Measurements from ENCODE around the gene PTPN5.
"Not testable (repeated sequence)": the region's sequence is repeated elsewhere in the genome, so short reads cannot be mapped to it uniquely, and the experiment has no call there.

The PTPN5 gene

DNA sequence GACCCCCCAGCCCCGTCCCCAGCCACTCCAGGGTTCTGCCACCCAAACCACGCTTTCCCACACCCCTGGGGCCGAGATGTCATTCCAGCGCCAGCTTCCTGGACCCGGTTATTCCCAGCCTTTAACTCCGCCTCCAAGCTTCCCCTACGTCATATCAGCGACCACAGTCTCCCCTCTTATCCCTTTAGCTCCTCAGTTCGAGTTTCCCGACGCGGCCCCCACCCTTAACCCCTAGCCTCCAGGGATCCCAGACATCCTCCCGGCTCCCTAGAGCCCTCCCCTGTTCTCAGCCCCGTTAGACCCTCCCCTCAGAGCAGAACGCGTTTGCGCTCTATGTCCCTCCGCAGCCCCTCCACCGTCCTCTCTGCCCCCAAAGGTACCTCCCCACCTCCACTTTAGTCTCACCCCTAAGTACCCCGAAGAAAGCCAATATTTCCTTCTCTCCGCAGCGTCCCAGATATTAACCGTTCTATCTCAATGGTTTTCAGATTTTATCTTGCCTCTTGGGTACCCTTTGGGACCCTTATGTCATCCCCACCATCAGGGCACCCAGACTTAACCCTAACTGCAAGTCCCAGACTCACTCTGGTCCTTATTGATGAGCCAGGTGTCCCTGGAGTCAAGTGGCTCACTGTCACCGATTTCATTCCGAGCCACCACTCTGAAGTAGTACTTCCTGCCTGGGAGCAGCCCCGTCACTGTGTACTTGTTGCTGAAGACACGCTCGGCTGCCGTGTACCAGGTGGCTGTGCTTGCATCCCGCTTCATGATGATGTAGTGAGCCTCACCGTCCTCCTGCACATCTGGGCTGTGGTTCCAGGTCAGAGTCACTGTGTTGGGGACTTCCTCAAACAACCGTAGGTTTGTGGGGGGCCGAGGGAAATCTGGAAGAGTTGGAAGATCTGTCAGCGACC lies 85.0 kb downstream of the PTPN5 start:
- no peak for DNase-seq

DNA sequence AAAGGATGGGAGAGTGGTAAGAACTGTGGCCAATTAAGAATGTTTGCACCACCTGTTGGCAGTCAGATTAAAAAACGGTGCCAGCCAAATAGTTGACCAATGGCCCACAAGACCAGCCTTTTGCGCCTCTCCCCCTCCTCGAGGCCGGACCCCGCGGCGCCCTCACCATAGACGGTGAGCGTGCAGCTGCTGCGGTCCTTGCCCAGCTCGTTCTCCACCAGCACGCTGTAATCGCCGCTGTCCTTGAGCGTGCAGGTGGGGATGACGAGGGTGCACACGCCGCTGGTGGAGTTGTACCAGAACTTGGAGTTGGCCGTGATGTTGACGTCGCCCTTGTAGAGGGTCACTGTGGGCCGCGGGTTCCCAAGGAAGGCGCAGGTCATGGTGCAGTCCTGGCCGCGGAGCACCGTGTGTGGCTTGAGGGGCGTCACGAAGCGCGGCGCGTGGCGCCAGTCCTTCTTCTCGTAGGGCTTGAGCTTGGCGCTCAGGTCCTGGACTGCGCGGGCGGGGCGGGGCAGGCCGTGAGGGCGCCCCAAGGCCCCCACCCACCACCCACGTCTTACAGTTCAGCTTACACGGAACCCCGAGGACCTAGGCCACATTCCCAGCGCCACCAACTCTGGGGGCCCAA lies 85.8 kb downstream of the PTPN5 start:
- no peak for DNase-seq

DNA sequence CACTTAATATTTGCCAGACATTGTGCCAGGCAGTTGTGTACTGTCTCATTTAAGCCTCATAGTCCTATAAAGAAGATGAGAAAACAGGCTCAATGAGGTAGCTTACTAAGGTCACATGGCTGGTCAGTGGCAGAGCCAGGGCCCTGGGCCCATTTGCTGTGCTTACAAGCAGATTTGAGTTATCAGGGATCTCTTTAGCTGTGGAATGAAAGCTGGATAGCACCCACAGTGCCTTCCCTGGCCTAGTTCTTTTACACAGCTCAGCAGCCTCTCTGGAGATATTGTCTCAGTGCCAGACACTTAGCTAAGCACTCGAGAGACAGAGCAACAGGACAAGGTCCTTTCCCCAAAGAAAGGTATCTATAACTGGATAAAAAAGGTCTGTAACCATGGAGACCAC lies 86.9 kb downstream of the PTPN5 start:
- DNase-seq: no peak

DNA sequence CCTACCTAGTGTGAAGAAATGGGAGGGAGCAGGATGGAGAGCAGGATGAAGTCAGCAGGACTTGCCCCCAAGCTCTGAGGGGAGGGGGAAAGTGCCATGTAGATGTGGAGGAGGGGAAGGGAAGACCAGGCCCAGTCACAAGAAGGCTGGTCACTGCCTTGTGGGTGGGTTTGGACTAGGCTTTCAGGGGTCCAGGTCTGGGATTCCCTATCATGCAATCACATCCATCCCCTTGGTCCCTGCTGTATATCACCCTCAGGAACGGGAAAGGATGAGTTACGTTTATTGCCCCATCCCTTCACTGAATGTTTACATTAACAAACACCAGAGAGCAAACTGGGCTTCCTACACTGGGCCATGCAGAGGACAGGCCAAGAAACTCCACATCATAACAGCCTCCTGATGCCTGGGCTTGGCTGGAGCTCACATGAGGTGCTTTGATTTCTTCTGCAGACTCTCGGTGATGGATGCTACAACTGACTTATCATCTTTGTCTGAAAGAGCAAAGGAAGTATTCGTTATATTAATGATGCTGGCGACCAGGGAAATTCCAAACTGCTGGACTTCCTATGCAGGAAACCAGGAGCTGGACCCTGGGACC lies 87.5 kb downstream of the PTPN5 start:
- DNase-seq: no peak

DNA sequence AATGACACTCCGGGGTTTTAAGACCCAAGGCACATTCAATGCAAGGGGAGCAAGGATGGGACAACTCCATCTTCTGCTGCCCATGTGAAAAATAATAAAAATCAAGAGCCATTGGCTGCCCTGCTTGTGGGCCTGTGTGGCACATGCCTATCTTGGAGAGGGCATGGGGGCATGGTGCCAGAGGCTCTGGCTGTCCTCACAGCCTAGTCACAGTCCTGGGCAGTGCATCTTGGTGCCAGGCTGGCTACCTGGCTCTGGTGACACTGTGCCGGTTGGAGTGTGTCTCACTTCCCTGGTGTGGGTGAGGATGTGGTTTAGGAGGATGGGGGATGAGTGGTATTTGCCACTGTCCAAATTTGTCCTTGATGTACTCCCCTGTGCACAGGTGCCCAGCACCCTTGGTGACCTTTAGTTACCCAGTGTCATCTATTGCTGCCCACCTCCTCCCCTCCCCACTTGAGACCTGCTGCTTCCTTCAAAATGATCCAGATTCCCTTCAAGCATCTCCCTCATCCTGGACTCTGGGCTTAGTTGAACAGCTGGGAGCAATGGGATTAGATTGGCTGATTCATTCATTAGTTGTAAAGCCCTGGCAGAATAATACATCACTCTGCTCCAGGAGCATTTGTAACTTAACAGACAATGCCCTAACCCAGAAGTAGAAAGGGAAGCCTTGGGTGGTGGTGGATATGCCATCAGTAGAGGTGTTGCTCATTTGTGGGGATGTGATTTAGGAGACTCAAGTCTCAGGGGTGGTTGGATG lies 88.4 kb downstream of the PTPN5 start:
- no peak for DNase-seq

DNA sequence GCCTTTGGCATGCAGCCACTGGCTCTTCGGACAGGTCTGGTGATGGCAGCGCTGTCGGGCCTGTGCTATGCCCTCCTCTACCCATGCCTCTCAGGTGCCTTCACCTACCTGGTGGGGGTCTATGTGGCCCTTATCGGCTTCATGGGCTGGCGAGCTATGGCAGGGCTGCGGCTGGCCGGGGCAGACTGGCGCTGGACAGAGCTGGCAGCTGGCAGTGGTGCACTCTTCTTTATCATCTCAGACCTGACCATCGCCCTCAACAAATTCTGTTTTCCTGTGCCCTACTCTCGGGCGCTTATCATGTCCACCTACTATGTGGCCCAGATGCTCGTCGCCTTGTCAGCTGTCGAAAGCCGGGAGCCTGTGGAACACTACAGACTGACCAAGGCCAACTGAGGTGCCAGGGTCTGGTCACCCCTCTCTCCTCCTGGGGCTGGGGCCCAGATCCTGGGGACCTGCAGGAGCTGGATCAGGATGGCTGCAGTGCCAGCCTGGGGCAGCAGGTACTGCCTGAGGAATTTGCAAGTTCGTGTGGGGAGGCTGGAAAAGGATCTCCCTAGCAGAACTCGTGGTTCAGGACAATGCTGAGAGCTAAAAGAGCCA lies 89.9 kb downstream of the PTPN5 start:
- DNase-seq: no peak

DNA sequence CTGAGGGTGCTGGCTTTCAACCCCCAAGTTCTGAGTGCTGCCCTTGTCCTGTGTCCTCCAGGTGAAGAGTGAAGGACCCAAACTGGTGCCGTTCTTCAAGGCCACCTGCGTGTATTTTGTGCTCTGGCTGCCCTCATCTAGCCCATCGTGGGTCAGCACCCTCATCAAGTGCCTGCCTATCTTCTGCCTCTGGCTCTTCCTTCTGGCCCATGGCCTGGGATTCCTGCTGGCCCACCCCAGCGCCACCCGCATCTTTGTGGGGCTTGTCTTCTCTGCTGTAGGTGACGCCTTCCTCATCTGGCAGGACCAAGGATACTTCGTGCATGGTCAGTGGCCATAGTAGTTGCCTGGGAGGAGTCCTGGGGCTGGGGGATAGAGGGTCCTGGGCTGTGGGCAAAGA lies 90.7 kb downstream of the PTPN5 start:
- DNase-seq: no peak

DNA sequence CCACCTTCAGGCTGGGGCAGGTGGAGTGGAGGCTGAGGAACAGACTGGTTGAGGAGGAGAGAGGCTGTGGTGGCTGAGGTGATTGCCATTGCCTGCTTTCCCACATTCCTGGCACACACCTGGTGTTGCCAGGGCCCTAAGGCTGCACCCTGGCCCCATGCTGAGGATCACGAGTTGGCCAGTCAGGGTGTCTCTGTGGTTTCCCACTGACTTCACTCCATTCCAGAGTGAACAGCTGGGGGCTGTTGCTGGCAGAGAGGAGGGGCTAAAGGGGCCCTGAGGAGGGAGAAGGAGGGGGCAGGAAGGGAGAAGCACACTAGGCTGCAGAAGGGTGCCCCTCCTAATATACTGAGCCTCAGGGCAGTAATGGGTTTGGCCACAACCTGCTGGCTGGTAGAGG lies 91.2 kb downstream of the PTPN5 start:
- no peak for DNase-seq

DNA sequence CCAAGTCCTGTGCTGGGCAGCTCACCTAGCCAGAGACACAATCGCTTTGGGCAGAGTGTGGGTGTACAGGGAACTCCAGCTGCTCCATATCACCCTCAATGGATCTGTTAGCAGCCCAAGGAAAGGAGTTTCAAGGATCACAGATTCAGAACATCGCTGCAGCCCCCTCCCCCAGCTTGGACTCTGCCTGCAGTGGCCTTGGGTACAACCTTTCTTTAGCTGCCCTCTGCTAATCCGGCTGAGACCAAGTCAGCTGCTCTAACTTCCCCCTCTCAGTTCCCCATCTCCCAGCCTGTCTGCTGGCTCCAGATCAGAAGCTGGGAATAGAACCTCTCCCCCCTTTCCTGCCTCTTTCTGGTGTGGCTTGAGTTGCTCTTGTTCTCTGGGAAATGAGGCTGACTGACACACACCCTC lies 91.7 kb downstream of the PTPN5 start:
- DNase-seq: no peak

DNA sequence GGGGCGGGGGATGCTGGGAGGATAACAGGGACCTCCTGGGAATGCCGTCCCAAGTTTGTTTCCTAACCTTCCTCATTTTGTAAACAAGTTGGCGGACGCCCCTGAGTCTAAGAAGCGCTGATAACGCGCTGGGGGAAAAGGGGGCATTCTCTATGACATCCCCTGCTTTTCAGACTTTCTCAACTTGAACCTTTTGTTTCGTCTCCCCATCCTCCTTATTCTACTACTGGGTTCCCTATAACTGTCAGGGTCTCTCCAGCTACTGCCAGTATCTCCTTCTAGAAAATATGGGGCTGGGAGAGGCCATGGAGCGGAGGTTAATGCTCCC lies 92.4 kb downstream of the PTPN5 start:
- no peak for DNase-seq

DNA sequence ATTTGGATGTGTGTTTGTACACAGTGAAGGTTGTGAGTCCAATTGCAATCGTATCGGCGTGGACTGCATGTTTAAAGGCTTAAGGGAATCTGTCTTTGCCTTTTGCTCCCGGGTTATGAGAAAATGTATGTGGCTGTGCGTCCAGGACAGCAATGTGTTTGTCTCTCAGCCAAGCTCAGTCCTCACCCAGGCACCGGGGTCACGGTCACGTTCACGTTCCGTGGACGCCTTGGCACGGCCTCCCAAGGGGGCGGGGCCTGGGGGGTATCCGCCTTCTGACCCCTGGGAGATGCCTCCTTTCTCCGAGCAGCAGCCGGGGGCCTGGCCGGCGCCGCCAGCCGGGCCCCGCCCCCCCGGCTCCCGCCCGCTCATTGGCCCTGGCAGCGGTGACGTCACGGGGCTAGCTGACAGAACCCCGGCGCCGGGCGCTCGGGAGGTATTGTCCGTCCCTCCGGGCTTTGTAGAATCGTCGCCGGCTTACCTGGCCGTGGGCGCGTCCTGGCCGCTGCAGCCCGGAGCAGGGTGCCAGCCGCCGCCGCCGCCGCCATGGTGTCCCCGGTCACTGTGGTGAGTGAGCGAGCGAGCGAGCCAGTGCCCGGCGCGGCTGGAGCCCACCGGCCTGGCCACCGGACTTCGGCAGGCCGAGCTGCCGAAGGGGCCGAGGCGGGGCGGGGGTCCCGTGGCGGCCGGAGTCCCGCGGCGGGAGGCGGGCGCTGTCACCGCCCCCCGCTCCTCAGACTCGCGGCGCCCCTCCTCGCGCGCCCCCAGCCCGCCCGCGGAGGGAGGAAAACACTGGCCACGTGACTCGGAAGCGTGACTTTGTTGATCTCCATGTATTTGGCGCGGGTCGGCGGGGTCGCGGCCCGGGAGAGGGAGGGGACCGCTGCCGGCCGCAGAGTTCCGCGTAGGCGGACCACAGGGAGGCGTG lies 93.0 kb downstream of the PTPN5 start, which contains the start of gene TMEM86A:
Gene TMEM86A (plus strand): TSS at position 439 of the 928 bp plus-strand sequence. CDS start 108 bp downstream, at position 547.
- peak; percentile 25 for DNase-seq

DNA sequence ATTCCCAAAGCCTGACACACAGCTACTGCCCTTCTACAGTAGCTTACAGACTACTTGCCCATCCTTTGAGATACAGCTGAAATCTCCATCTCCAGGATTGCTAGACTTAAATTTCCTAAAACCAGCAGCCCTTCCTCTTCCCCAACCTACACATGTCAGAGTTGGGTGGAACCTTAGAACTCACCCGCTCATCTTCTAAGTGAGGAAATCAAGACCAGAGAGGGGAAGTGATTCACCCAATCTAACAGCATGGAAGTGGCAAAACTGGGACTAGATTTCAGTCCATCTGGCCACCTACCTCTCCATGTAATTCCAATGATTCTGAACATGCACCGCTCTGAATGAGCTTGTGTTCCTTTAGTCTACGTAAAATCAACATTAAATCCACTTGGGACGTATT lies 94.0 kb downstream of the PTPN5 start:
- DNase-seq: no peak

DNA sequence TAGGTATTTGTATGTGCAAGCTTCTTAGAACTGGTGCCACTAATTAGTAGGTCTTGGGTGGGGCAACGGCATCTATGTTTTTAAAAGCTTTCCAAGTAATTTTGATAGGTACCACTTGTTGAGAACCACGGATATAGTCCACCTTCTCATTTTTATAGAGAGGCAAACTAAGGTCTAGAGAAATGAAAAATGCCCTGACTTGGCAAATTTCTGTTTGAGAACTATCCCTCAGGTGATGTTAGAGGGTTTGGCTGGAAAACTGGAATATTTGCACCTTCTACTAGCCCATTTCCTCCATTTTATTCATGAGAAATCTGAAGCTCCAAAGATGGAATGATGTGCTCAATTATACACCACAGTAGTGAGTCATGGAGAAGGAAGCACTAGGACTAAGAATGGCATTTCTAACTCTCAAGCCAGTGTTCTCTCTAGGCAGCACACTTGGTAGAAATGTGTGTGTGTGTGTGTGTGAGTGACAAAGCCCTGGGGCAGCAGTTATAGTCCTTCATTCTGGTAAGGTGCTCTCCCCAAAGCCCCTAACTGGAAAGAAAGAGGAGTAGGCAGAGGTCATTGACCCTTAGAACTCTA lies 94.9 kb downstream of the PTPN5 start:
- DNase-seq: no peak

DNA sequence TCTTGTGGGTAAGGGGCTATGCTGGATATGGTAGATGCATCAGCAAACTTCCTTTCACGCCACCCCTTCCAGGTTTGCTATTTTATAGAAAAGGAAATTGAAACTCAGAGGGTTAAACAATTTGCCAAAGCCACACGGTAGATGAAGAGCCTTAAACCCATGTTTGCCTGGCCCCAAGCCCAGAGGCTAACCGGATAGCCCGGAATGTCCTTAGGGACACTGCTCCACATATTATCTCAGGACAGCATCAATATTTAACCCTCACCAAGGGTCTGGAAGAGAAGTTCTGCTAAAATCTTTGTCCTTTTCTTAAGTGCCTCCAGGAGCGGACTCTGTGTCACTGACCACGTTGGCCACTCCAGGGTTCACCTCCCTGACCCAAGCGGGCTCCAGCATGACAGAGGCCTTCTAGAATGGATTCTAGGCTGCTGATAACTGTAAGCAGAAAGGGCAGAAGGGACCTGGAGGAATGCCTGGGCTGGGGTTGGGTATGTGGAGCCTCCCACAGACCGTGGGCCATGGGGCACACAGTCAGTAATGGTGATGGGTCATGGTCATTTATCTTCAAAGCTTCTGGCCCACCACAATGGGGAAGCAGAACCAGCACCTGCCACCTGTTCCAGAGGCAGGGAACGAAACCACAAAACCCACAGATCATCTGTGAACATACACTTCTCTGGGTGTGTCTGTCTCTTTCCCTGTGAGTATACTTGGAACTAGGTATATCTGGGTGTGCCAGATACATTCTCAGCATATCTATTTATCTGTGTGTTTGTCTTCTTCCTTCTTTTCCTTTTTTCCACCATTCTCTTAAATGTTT lies 98.4 kb downstream of the PTPN5 start:
- no peak for DNase-seq

DNA sequence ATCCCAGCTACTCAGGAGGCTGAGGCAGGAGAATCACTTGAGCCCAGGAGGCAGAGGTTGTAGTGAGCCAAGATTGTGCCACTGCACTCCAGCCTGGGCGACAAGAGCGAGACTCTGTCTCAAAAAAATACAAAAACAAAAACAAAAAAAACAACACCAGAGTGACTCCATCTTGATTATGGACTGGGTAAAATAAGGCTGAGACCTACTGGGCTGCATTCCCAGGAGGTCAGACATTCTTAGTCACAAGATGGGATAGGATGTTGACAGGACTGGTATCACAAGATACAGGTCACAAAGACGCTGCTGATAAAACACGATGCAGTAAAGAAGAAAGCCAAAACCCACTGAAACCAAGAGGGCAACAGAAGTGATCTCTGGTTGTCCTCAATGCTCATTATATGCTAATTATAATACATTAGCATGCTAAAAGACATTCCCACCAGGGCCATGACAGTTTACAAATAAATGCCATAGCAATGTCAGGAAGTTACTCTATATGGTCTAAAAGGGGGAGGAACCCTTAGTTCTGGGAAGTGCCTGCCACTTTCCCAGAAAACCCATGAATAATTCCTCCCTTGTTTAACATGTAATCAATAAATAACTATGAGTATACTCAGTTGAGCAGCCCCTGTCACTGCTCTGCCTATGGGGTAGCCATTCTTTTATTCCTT lies 100.0 kb downstream of the PTPN5 start:
- not testable (repeated sequence) for DNase-seq

DNA sequence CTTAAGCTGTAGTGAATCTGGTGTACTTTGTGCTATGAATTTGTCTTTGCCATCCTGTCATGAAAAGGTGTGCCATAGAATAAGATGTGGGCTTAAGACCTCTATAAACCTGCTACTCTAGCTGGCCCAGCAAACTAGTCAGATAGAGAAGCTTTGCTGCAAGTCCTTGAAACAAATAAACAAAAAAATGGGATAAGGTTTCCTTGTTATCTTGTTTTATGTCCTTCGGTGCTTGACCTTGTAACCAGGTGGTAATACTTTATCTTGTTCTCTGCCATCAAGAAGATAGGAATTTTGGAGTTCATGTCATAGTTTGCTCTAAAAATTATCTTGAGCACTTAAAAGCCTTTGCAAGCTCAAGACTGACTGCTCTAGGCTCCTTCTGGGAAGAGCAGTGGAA lies 107.3 kb downstream of the PTPN5 start:
- no peak for DNase-seq

DNA sequence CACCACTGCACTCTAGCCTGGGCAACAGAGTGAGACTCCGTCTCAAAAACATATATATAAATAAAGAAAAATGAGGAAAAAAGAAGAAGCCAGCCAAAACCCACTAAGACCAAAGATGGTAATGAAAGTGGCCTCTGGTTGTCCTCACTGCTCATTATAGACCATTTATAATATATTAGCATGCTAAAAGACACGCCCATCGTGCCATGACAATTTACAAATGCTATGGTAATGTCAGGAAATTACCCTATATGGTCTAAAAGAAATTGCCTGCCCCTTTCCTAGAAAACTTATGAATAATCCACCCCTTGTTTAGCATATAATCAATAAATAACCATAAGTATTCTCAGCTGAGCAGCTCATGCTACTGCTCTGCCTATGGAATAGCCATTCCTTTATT lies 109.1 kb downstream of the PTPN5 start:
- DNase-seq: no peak

DNA sequence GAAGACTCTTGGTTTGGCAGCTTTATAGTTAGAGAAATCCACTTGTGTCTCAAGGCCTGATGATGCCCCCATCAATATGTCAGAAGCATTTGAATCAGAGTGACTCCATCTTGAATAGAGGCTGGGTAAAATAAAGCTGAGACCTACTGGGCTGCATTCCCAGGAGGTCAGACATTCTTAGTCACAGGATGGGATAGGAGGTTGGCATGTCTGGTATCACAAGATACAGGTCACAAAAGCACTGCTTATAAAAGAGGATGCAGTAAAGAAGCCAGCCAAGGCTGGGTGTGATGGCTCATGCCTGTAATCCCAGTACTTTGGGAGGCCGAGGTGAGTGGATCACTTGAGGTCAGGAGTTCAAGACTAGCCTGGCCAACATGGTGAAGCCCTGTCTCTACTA lies 109.6 kb downstream of the PTPN5 start:
- DNase-seq: not testable (repeated sequence)

All from NCI-H1417 treated with DMSO at 0.1 percent for 48 hours (cell line).